OCI-LY7 (cell line): ENCODE data around the gene CLMP. TPM values are rescaled to one million over a fixed set of nuclear protein-coding genes. Genes with fewer than 3 reads are reported as not detected.

Experiments used
- BruUV-seq: library from RNA; stranded (reverse); fragments of 400-500 nt; replicated peaks from 2 replicates; lab custom pipeline; 2021; lab: Mats Ljungman, UMichigan
- CTCF ChIA-PET: fragments of 300-600 bp; sonication (Branson Sonifier 250); formaldehyde crosslinking; loops from one replicate; lab custom pipeline; 2022; ENCODE audit warnings: antibody characterized with exemption; ENCODE audit not compliant: unreplicated experiment; lab: Charles Lee
- POLR2A ChIA-PET: fragments of 300-600 bp; sonication (Branson Sonifier 250); formaldehyde crosslinking; loops from one replicate; lab custom pipeline; 2022; ENCODE audit warnings: antibody characterized with exemption; lab: Charles Lee
- DNase-seq: peaks from one replicate; pipeline ENCODE4 v3.0.0-alpha.2; 2015; ENCODE audit warnings: low spot score
- H2AFZ ChIP-seq: fragments of 200-600 bp; sonication (generic), shearing (Covaris generic); 2 replicates; pipeline ENCODE4 v1.6.1; 2014; ENCODE audit warnings: mild to moderate bottlenecking, antibody characterized with exemption, low read length, moderate library complexity
- H3K27ac ChIP-seq: fragments of 200-600 bp; sonication (generic); 2 replicates; pipeline ENCODE4 v1.5.1; 2014; ENCODE audit warnings: mixed run types, low read depth, mild to moderate bottlenecking, moderate library complexity, low read length, inconsistent platforms; ENCODE audit not compliant: poor library complexity, severe bottlenecking
- H3K36me3 ChIP-seq: fragments of 200-600 bp; sonication (generic); 2 replicates; pipeline ENCODE4 v1.6.1; 2014; ENCODE audit warnings: mild to moderate bottlenecking, antibody characterized with exemption, low read length, moderate library complexity, mixed read lengths; ENCODE audit not compliant: insufficient read depth
- H3K4me1 ChIP-seq: fragments of 200-600 bp; sonication (generic); 2 replicates; pipeline ENCODE4 v1.5.1; 2014; ENCODE audit warnings: mild to moderate bottlenecking, low read length; ENCODE audit not compliant: insufficient read depth, poor library complexity, severe bottlenecking
- H3K4me2 ChIP-seq: fragments of 200-600 bp; sonication (generic); 2 replicates; pipeline ENCODE4 v1.6.1; 2014; ENCODE audit warnings: mild to moderate bottlenecking, low read length
- H3K4me3 ChIP-seq: fragments of 200-600 bp; sonication (generic); 2 replicates; pipeline ENCODE4 v1.5.1; 2014; ENCODE audit warnings: mild to moderate bottlenecking, low read depth, low read length; ENCODE audit not compliant: poor library complexity, severe bottlenecking
- H3K79me2 ChIP-seq: fragments of 200-600 bp; sonication (generic); 2 replicates; pipeline ENCODE4 v1.6.1; 2016; ENCODE audit warnings: low read depth, mild to moderate bottlenecking, low read length, moderate library complexity, mixed read lengths; ENCODE audit not compliant: insufficient read depth
- H3K9me2 ChIP-seq: fragments of 200-600 bp; sonication (generic); 2 replicates; pipeline ENCODE4 v1.6.1; 2016; ENCODE audit warnings: mild to moderate bottlenecking, low read length, mixed read lengths; ENCODE audit not compliant: insufficient read depth
- H3K9me3 ChIP-seq: fragments of 200-600 bp; sonication (generic); 2 replicates; pipeline ENCODE4 v1.6.1; 2014; ENCODE audit warnings: mild to moderate bottlenecking, mixed run types, low read length, mixed read lengths
- H4K20me1 ChIP-seq: fragments of 200-600 bp; sonication (generic); 2 replicates; pipeline ENCODE4 v1.6.1; 2014; ENCODE audit warnings: mild to moderate bottlenecking, antibody characterized with exemption, low read length, moderate library complexity, mixed read lengths; ENCODE audit not compliant: insufficient read depth
- CTCF ChIP-seq: fragments of 200-600 bp; sonication (generic); conservative IDR thresholded peaks from 2 replicates; pipeline ENCODE4 v1.5.1; 2014; ENCODE audit warnings: mild to moderate bottlenecking, antibody characterized with exemption, low read length, moderate library complexity, mixed read lengths
- EZH2phosphoT487 ChIP-seq: fragments of 200-600 bp; sonication (generic); IDR thresholded peaks from 2 replicates; pipeline ENCODE4 v1.6.1; 2018; ENCODE audit warnings: low read depth, borderline replicate concordance, mild to moderate bottlenecking, mixed run types, antibody characterized with exemption, low read length, moderate library complexity, mixed read lengths
- intact Hi-C: fragments of 100-400 bp; cut with micrococcal nuclease; formaldehyde crosslinking; loops from one replicate; pipeline ENCODE4 v1.10.0; 2022; ENCODE audit not compliant: unreplicated experiment
- total RNA-seq, 2 experiments: library from RNA; depleted of rRNA in 1 of 2; stranded (reverse); fragments of >200 nt in 1 of 2; shearing (Covaris generic) in 1 of 2; gene quantifications; 2 replicates each; pipeline ENCODE4 v1.2.3, GENCODE V29; 2014 to 2022

CLMP gene
- total RNA-seq, 2 experiments from 2014 or later = not detected

GRCh38 chr11:123144707-123145106, 50.3 kb downstream of the CLMP start:
- CTCF ChIA-PET = no interaction called here
- Histone ChIP-seq H3K27ac (no peak overlapping the region), H3K4me3 (no peak overlapping the region), H4K20me1 (no peaks in the 10 kb centered on the region), H3K9me2 (no peaks in the 10 kb centered on the region), H3K4me2 (no peak overlapping the region), H3K4me1 (no peaks in the 10 kb centered on the region), H3K9me3 (no peaks in the 10 kb centered on the region), H3K79me2 (no peaks in the 10 kb centered on the region), H2AFZ (no peak overlapping the region), H3K36me3 (no peaks in the 10 kb centered on the region)
- POLR2A ChIA-PET = no interaction called here
- no TSS peak for BruUV-seq
- no peak for DNase-seq
- intact Hi-C loops = no loop called here
- TF ChIP-seq CTCF = no peak
- no peak for TF ChIP-seq EZH2phosphoT487

- CTCF ChIA-PET = no interaction called here
- Histone ChIP-seq H4K20me1 (no peaks in the 10 kb centered on the region), H2AFZ (no peak overlapping the region), H3K79me2 (no peaks in the 10 kb centered on the region), H3K4me1 (no peaks in the 10 kb centered on the region), H3K27ac (no peak overlapping the region), H3K4me2 (no peak overlapping the region), H3K9me2 (no peaks in the 10 kb centered on the region), H3K36me3 (no peaks in the 10 kb centered on the region), H3K9me3 (no peaks in the 10 kb centered on the region), H3K4me3 (no peak overlapping the region)
- POLR2A ChIA-PET = no interaction called here
- TF ChIP-seq CTCF (no peak), EZH2phosphoT487 (no peak)
- no TSS peak for BruUV-seq
- DNase-seq = no peak
- intact Hi-C loops = no loop called here
These were observed 51.1 kb downstream of the CLMP start for GRCh38 chr11:123143921-123144320.

GRCh38 chr11:123143476-123143875, 51.6 kb downstream of the CLMP start:
- no peak overlapping the region for H3K27ac ChIP-seq
- ChIA-PET POLR2A (no interaction called here), CTCF (no interaction called here)
- H3K36me3 ChIP-seq = no peaks in the 10 kb centered on the region
- TF ChIP-seq EZH2phosphoT487 (no peak), CTCF (no peak)
- H3K9me3 ChIP-seq = no peaks in the 10 kb centered on the region
- H3K9me2 ChIP-seq = no peaks in the 10 kb centered on the region
- no peak overlapping the region for H3K4me2 ChIP-seq
- no peaks in the 10 kb centered on the region for H4K20me1 ChIP-seq
- BruUV-seq = no TSS peak
- no peaks in the 10 kb centered on the region for H3K4me1 ChIP-seq
- no peak overlapping the region for H2AFZ ChIP-seq
- no peak for DNase-seq
- H3K4me3 ChIP-seq = no peak overlapping the region
- intact Hi-C loops = no loop called here
- H3K79me2 ChIP-seq = no peaks in the 10 kb centered on the region
